ENCODE measurements around the gene KCNMB1. TPM values are rescaled to one million over a fixed set of nuclear protein-coding genes. Genes with fewer than 3 reads are reported as not detected.

KCNMB1 gene
- total and polyA plus RNA-seq, 2 donors (not counting 1 experiment from before 2014, with no cell fraction given): 0.06 TPM; not detected in 1

GRCh38 chr5:170413897-170414296 is 24.7 kb upstream of the KCNMB1 start:
- intact Hi-C loops (cut with micrococcal nuclease): no loop called here
- Histone ChIP-seq H3K4me3 (ENCODE audit: control extremely low read depth in 1 of 5, extremely low read depth in 1 of 5, insufficient read depth in 1 of 5, low read depth in 2 of 5, low read length in 4 of 5) (no peak overlapping the region), H3K36me3 (replicated peaks in 1 of 2; ENCODE audit: control extremely low read depth in 1 of 2, control insufficient read depth in 1 of 2, extremely low read depth in 1 of 2, insufficient read depth in 2 of 2, low read length in 1 of 2) (no peaks in the 10 kb centered on the region), H3K27me3 (replicated peaks in 1 of 4; ENCODE audit: control extremely low read depth in 1 of 4, control insufficient read depth in 3 of 4, insufficient read depth in 4 of 4, low read length in 3 of 4) (peaks cover 0 to 3% (median under 1%) of the 10 kb centered on the region in 4 experiments), H4K20me1 (ENCODE audit: control insufficient read depth, insufficient read depth, low read length, poor library complexity, severe bottlenecking) (no peaks in the 10 kb centered on the region), H3K9me3 (ENCODE audit: control extremely low read depth in 1 of 3, control insufficient read depth in 2 of 3, insufficient read depth in 1 of 3, low read length in 2 of 3) (no peaks in the 10 kb centered on the region), H3K79me2 (ENCODE audit: control insufficient read depth, insufficient read depth, low read length) (no peaks in the 10 kb centered on the region), H3K9ac (ENCODE audit: low read length) (no peak overlapping the region), H3K4me2 (replicated peaks; ENCODE audit: low read depth, low read length, poor library complexity, severe bottlenecking) (no peak overlapping the region), H2AFZ (ENCODE audit: insufficient read depth, low read depth, low read length, poor library complexity, severe bottlenecking) (no peak overlapping the region), H3K4me1 (ENCODE audit: control insufficient read depth in 2 of 2, insufficient read depth in 2 of 2, low read length in 2 of 2) (no peaks in the 10 kb centered on the region), H3K27ac (ENCODE audit: low read length in 2 of 2) (no peak overlapping the region)
- Mint-ChIP-seq H3K4me1 (no peaks in the 10 kb centered on the region), H3K9me3 (ENCODE audit: insufficient read depth) (no peaks in the 10 kb centered on the region), H3K27ac (no peak overlapping the region), H3K4me3 (no peak overlapping the region), H3K27me3 (peaks cover 9% of the 10 kb centered on the region)
- TF ChIP-seq CTCF (IDR thresholded peaks at IDR 0.05): no peak
- no peak for TF ChIP-seq EZH2 (IDR thresholded peaks at IDR 0.05; ENCODE audit: borderline replicate concordance, insufficient read depth, low read depth, low read length, poor library complexity, severe bottlenecking)
- CTCF ChIA-PET: interaction anchor here (1.6 to 12.4 kb wide), 2 partner anchors 12 to 191 kb away, joined by 5 to 189 read pairs; no protein-coding TSS in a partner anchor
- whole genome bisulfite sequencing (ENCODE audit: insufficient coverage): 100% methylated on average over 1 of the region's 3 CpGs
- POLR2A ChIA-PET: no interaction called here
- ATAC-seq (ENCODE audit: low read depth) (no peak), DNase-seq (no peak)

- DNase-seq: peak; percentile 18
- no peak for ATAC-seq (ENCODE audit: low read depth)
- POLR2A ChIA-PET: no interaction called here
Observed at GRCh38 chr5:170411100-170411499, 21.9 kb upstream of the KCNMB1 start.

More at GRCh38 chr5:170411100-170411499, 21.9 kb upstream of the KCNMB1 start:
- no peak overlapping the region for H3K27ac ChIP-seq (ENCODE audit: low read length in 2 of 2)
- Mint-ChIP-seq H3K27ac (no peak overlapping the region), H3K4me1 (peaks cover 1% of the 10 kb centered on the region), H3K27me3 (peaks cover 2% of the 10 kb centered on the region), H3K4me3 (no peak overlapping the region), H3K9me3 (ENCODE audit: insufficient read depth) (no peaks in the 10 kb centered on the region)
- no peaks in the 10 kb centered on the region for H4K20me1 ChIP-seq (ENCODE audit: control insufficient read depth, insufficient read depth, low read length, poor library complexity, severe bottlenecking)
- TF ChIP-seq CTCF (IDR thresholded peaks at IDR 0.05) (peak; percentile 47), EZH2 (IDR thresholded peaks at IDR 0.05; ENCODE audit: borderline replicate concordance, insufficient read depth, low read depth, low read length, poor library complexity, severe bottlenecking) (no peak)
- H3K36me3 ChIP-seq (replicated peaks in 1 of 2; ENCODE audit: control extremely low read depth in 1 of 2, control insufficient read depth in 1 of 2, extremely low read depth in 1 of 2, insufficient read depth in 2 of 2, low read length in 1 of 2): no peaks in the 10 kb centered on the region
- H3K4me1 ChIP-seq (ENCODE audit: control insufficient read depth in 2 of 2, insufficient read depth in 2 of 2, low read length in 2 of 2): peaks cover 2% of the 10 kb centered on the region in 2 donors
- no peak overlapping the region for H3K4me2 ChIP-seq (replicated peaks; ENCODE audit: low read depth, low read length, poor library complexity, severe bottlenecking)
- H3K9ac ChIP-seq (ENCODE audit: low read length): no peak overlapping the region
- CTCF ChIA-PET: interaction anchor here (0.6 to 1.1 kb wide), 3 partner anchors 10 to 29 kb away, joined by 3 to 4 read pairs (median 3); no protein-coding TSS in a partner anchor
- no peak overlapping the region for H3K4me3 ChIP-seq (ENCODE audit: control extremely low read depth in 1 of 5, extremely low read depth in 1 of 5, insufficient read depth in 1 of 5, low read depth in 2 of 5, low read length in 4 of 5)
- no peaks in the 10 kb centered on the region for H3K27me3 ChIP-seq (replicated peaks in 1 of 4; ENCODE audit: control extremely low read depth in 1 of 4, control insufficient read depth in 3 of 4, insufficient read depth in 4 of 4, low read length in 3 of 4)
- no peak overlapping the region for H2AFZ ChIP-seq (ENCODE audit: insufficient read depth, low read depth, low read length, poor library complexity, severe bottlenecking)
- no peaks in the 10 kb centered on the region for H3K9me3 ChIP-seq (ENCODE audit: control extremely low read depth in 1 of 3, control insufficient read depth in 2 of 3, insufficient read depth in 1 of 3, low read length in 2 of 3)
- WGBS (ENCODE audit: insufficient coverage): 92% methylated on average over 2 of the region's 3 CpGs
- intact Hi-C loops (cut with micrococcal nuclease): no loop called here
- H3K79me2 ChIP-seq (ENCODE audit: control insufficient read depth, insufficient read depth, low read length): no peaks in the 10 kb centered on the region

Measured in B cell (primary cell).